GM12875 (cell line): ENCODE measurements around the gene CLPX.
"Not testable (repeated sequence)": the region's sequence is repeated elsewhere in the genome, so short reads cannot be mapped to it uniquely, and the experiment has no call there.

Experiments
- H3K4me3 ChIP-seq: one replicate; pipeline ENCODE4 v1.5.1; 2011; ENCODE audit warnings: low read depth, low read length, control low read depth
- TF ChIP-seq, protein P1 (sequence below): IDR thresholded peaks from 2 replicates; pipeline ENCODE4 v1.5.1; 2011; ENCODE audit warnings: low read depth, mild to moderate bottlenecking, control low read depth, inconsistent platforms, low read length, moderate library complexity, borderline replicate concordance; ENCODE audit not compliant: insufficient read depth

The CLPX gene

DNA sequence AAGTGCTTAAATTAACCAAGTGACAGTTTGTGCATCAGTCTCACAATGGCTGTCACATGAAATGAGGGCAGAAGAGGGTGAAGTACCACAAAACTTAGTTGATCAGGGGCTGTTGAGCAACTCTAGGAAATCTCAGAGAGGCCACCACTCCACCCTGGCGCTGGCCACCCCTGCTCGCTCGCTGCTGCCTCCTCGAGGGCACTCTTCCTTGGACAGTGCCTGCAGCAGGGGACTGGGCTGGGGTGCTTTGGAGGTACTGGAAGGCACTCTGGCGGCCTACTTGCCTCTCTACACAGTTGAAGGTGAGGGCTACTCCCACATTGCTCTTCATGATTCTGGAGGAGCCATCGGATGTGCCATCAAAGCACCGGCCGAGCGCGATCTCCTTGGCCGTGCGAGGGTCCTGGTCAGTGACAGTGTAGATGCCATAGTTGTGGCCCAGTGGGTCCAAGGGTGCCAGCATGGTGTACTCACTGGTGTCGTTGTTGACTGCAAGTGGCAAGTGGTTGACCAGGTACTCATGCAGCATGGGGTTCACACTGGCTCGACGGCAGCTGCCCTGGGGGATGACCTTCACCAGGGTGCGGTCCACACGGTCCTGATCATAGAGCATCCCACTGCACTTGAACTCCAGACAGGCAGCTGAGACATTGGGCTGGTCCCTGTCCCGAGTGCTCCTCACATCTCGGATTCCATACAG is 11.6 kb upstream of the CLPX start:
- no peak overlapping the region for H3K4me3 ChIP-seq
- TF ChIP-seq, protein P1, sequence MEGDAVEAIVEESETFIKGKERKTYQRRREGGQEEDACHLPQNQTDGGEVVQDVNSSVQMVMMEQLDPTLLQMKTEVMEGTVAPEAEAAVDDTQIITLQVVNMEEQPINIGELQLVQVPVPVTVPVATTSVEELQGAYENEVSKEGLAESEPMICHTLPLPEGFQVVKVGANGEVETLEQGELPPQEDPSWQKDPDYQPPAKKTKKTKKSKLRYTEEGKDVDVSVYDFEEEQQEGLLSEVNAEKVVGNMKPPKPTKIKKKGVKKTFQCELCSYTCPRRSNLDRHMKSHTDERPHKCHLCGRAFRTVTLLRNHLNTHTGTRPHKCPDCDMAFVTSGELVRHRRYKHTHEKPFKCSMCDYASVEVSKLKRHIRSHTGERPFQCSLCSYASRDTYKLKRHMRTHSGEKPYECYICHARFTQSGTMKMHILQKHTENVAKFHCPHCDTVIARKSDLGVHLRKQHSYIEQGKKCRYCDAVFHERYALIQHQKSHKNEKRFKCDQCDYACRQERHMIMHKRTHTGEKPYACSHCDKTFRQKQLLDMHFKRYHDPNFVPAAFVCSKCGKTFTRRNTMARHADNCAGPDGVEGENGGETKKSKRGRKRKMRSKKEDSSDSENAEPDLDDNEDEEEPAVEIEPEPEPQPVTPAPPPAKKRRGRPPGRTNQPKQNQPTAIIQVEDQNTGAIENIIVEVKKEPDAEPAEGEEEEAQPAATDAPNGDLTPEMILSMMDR, result no peak

DNA sequence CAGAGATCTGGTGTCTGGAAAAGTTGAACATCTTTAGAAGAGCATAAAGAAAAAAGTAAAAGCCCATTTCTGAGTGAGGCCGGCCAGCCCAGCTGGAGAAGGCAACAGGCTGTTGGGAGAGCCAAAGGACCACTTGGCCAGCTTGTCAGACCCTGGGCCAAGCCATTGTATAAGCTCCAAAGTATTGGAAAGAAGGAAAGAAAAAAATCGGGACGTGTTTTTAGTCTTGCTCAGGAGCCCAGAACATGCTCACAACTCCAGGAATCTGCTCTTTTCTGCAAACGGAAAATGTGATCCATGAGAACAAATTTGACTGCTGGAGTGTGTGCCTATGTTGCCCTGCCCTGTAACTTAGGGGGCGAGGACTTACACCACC is 10.4 kb upstream of the CLPX start:
- TF ChIP-seq, protein P1, result no peak

DNA sequence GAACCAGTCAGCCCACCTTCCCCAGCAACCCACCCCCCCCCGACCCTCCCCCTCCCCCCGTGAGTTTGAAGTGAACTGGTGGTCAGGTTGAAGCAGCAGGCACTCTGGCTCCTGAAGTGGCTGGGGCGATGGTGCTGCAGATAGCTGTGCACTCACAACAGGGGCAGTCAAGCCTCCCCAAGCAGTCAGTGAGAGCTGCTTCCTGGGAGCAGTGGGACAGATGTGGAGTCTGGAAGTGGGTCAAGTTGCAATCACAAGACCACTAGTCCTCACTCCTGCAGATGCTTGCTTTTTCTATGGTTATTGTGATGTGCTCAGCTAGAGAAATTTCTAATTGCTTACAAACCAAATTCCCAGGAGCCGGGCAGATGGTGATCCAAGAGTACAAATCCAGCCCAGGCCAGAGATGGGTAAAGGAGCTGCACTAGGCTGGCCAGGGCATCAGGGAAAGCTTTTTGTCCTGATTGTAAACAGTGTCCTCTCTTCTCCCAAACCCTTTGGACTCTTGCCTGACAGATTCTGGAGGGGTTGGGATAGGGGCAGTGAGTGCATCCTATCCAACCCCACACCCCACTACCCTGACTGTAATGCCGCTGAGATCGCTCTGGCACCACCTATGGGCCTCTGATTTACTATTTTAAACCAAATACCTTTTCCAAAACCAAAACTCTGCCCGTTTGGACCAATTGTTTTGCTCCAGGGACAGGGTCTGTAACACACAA is 9.8 kb upstream of the CLPX start:
- no peak overlapping the region for H3K4me3 ChIP-seq
- TF ChIP-seq, protein P1, result no peak

More for the DNA sequence above, 10.4 kb upstream of the CLPX start:
- no peak overlapping the region for H3K4me3 ChIP-seq

DNA sequence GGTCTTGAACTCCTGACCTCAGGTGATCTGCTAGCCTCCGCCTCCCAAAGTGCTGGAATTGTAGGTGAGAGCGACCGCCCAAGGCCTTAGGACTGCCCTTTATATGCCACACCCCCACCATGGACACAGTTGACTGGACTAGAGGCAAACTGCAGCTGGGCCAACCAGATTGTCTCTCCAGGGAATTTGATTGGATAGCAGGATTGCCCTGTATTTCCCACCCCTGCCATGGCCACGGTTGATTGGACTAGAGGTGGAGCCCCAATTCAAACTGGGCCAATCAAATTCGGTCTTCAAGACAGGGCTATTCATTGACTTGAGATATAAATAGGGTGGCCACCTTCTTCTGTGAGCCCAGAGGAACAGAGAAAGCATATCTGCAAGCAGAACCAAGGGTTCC is 6.9 kb upstream of the CLPX start:
- TF ChIP-seq, protein P1, result no peak

DNA sequence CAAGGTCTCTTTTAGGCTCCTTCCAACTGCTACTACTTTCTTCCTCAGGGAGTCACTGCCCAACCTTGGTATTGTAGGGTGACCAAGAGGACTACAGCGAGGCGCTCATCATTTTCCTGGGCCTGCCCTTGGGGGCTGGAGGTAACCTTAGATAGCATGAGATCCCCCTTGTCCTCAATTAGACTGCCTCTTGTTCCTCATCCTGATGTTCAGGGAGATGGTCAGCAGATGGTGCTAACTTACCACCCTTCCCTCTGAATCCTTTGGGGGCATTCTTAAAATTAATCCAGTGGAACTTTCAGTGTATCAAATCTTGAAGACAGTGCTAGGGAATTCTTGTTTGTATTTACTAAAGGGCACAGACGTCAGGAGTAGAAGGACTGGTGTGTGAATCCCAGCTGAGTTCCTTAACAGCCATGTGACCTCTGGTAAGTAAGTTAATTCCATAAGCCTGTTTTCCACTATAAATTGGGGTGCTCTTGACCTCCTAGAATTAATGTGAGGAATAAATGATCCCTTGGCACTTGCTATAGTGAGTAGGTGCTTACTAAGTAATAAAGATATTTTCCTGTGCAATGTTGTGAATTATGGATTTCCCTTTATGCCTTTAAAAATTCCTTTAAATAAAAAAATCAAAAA is 4.1 kb upstream of the CLPX start:
- TF ChIP-seq, protein P1, result peak; percentile 54
- H3K4me3 ChIP-seq, result no peak overlapping the region

More for the DNA sequence above, 6.9 kb upstream of the CLPX start:
- H3K4me3 ChIP-seq, result no peak overlapping the region

DNA sequence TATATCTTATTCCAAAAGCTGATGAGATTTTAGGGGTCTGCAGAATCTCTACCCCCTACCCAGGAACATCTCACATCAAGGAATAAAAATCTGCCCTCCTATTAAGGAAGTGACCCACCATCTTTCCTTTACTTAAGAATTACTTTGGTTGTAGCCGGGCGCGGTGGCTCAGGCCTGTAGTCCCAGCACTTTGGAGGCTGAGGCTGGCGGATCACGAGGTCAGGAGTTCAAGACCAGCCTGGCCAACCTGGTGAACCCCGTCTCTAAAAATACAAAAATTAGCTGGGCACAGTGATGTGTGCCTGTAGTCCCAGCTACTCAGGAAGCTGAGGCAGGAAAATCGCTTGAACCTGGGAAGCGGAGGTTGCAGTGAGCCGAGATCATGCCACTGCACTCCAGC is 3.3 kb upstream of the CLPX start:
- H3K4me3 ChIP-seq, result not testable (repeated sequence)

DNA sequence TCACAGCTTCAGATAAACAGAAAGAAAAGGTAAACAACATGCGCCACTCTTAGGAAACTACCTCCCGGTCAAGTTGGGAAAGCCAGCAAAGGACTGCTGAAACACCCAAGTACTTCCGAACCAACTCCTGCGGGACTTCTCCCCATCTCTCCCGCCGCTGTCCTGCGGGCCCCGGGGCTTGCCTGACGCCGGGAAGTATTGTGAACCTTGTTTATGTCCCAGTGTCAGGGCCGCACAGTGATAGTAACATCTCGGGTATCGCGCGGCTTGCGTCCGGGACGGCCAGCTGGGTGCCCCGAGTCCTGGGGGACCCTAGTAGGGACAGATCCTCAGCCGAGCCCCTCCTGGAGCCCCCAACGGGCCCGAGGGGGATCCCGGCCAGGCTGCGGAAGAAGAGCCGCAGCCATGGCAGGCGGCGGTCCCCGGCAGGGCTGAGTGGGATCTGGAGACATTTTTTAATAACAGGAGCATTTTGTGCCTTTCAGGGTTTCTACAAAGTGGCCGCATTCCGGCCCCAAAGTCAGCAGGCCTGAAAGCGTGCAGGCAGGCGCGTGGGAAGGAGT is 756 bp downstream of the CLPX start:
- TF ChIP-seq, protein P1, result no peak

More for the DNA sequence above, 756 bp downstream of the CLPX start:
- H3K4me3 ChIP-seq, result peak overlapping the region; percentile 94
